ENCODE measurements around the gene HRH2.

DNA sequence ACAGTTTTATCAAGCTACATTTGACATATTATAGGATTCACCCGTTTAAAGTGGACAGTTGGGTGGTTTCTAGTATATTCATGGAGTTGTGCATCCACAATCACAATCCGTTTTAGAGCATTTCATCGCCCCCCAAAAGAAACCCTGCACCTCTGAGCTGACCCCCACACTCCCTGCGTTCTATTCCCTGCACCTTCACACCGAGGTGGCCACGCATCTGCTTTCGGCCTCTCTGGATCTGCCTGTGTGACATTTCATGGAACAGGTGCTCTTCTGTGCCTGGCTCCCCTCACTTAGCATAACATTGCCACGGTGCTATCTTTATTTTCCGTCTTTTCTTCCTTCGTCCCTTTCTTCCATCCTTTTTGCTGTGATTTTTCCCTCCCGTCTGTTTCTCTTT, 32.7 kb downstream of the HRH2 start:
- TF ChIP-seq ELF4 (IDR thresholded peaks at IDR 0.05): no peak
- no peak for TF ChIP-seq SUZ12 (IDR thresholded peaks at IDR 0.05)
- no peak for TF ChIP-seq FOXM1 (IDR thresholded peaks at IDR 0.05; ENCODE audit: borderline replicate concordance)

Measured in HEK293T (cell line).